ENCODE results near the gene RPRD1B. TPM values are rescaled to one million over a fixed set of nuclear protein-coding genes. Genes with fewer than 3 reads are reported as not detected.

The RPRD1B gene
- total RNA-seq, 2 donors from 2014 or later, result 22.1 to 29.6 TPM

- no peak overlapping the region for H3K27ac Mint-ChIP-seq
- DNase-seq, result no peak
- H3K9me3 Mint-ChIP-seq, result no peaks in the 10 kb centered on the region
- peaks cover 44% of the 10 kb centered on the region for H3K36me3 Mint-ChIP-seq (ENCODE audit: low read depth)
- Histone ChIP-seq H3K27ac (ENCODE audit: low read depth, low read length) (no peak overlapping the region), H3K36me3 (ENCODE audit: control insufficient read depth, insufficient read depth, low read length) (peaks cover 75% of the 10 kb centered on the region), H3K4me3 (ENCODE audit: low read length) (no peak overlapping the region), H3K9me3 (ENCODE audit: control insufficient read depth, low read length) (no peaks in the 10 kb centered on the region), H3K4me1 (ENCODE audit: control insufficient read depth, insufficient read depth, low read length) (no peaks in the 10 kb centered on the region), H3K27me3 (ENCODE audit: control insufficient read depth, insufficient read depth, low read length, poor library complexity, severe bottlenecking) (no peaks in the 10 kb centered on the region), H3K9ac (ENCODE audit: extremely low read depth, low read length, poor library complexity, severe bottlenecking) (no peak overlapping the region)
- H3K4me3 Mint-ChIP-seq, result no peak overlapping the region
- H3K27me3 Mint-ChIP-seq (ENCODE audit: insufficient read depth), result no peaks in the 10 kb centered on the region
- TF ChIP-seq CTCF (conservative IDR thresholded peaks at IDR 0.05), result no peak
- peaks cover 11% of the 10 kb centered on the region for H3K4me1 Mint-ChIP-seq
- 91 to 92% methylated on average over 6 to 10 of the region's 10 CpGs for WGBS, 2 experiments (ENCODE audit: insufficient coverage in 1 of 2, insufficient read length in 1 of 2)
Measured at GRCh38 chr20:38043512-38044300, 10.2 kb downstream of the RPRD1B start.

- no peak overlapping the region for H3K4me3 ChIP-seq (ENCODE audit: low read length)
- H3K27me3 ChIP-seq (ENCODE audit: control insufficient read depth, insufficient read depth, low read length, poor library complexity, severe bottlenecking), result no peaks in the 10 kb centered on the region
- H3K27ac ChIP-seq (ENCODE audit: low read depth, low read length), result no peak overlapping the region
- no peaks in the 10 kb centered on the region for H3K27me3 Mint-ChIP-seq (ENCODE audit: insufficient read depth)
- H3K4me3 Mint-ChIP-seq, result no peak overlapping the region
- no peak overlapping the region for H3K9ac ChIP-seq (ENCODE audit: extremely low read depth, low read length, poor library complexity, severe bottlenecking)
- H3K9me3 Mint-ChIP-seq, result no peaks in the 10 kb centered on the region
- H3K4me1 ChIP-seq (ENCODE audit: control insufficient read depth, insufficient read depth, low read length), result no peaks in the 10 kb centered on the region
- no peak for TF ChIP-seq CTCF (conservative IDR thresholded peaks at IDR 0.05)
- 92% methylated on average over 3 of the region's 3 CpGs; no CpG with 5 or more reads in 1 of the 2 experiments for WGBS, 2 experiments (ENCODE audit: insufficient coverage in 1 of 2, insufficient read length in 1 of 2)
- peaks cover 78% of the 10 kb centered on the region for H3K36me3 ChIP-seq (ENCODE audit: control insufficient read depth, insufficient read depth, low read length)
- peaks cover 13% of the 10 kb centered on the region for H3K4me1 Mint-ChIP-seq
- peaks cover 42% of the 10 kb centered on the region for H3K36me3 Mint-ChIP-seq (ENCODE audit: low read depth)
- no peak for DNase-seq
- H3K27ac Mint-ChIP-seq, result peak overlapping the region; percentile 67
- no peaks in the 10 kb centered on the region for H3K9me3 ChIP-seq (ENCODE audit: control insufficient read depth, low read length)
Measured at GRCh38 chr20:38044685-38045084, 11.1 kb downstream of the RPRD1B start.

- Histone ChIP-seq H3K36me3 (ENCODE audit: control insufficient read depth, insufficient read depth, low read length) (peaks cover 78% of the 10 kb centered on the region), H3K9me3 (ENCODE audit: control insufficient read depth, low read length) (no peaks in the 10 kb centered on the region), H3K9ac (ENCODE audit: extremely low read depth, low read length, poor library complexity, severe bottlenecking) (no peak overlapping the region), H3K27me3 (ENCODE audit: control insufficient read depth, insufficient read depth, low read length, poor library complexity, severe bottlenecking) (no peaks in the 10 kb centered on the region), H3K4me1 (ENCODE audit: control insufficient read depth, insufficient read depth, low read length) (peaks cover 5% of the 10 kb centered on the region), H3K27ac (ENCODE audit: low read depth, low read length) (no peak overlapping the region), H3K4me3 (ENCODE audit: low read length) (no peak overlapping the region)
- Mint-ChIP-seq H3K4me1 (peaks cover 14% of the 10 kb centered on the region), H3K9me3 (no peaks in the 10 kb centered on the region), H3K27me3 (ENCODE audit: insufficient read depth) (no peaks in the 10 kb centered on the region), H3K4me3 (no peak overlapping the region), H3K36me3 (ENCODE audit: low read depth) (peaks cover 40% of the 10 kb centered on the region), H3K27ac (peak overlapping the region; percentile 71)
- TF ChIP-seq CTCF (conservative IDR thresholded peaks at IDR 0.05), result no peak
- WGBS, 2 experiments (ENCODE audit: insufficient coverage in 1 of 2, insufficient read length in 1 of 2), result 68 to 72% methylated on average over 4 of the region's 4 CpGs
- peak; percentile 59 for DNase-seq
Measured at GRCh38 chr20:38046572-38046971, 13.0 kb downstream of the RPRD1B start.

Data from endodermal cell (in vitro differentiated cells).